DOHH2 (cell line): ENCODE data around the gene ITPK1.

Experiments
- H3F3A ChIP-seq: fragments of 200-600 bp; sonication (generic), shearing (Covaris generic); 2 replicates; pipeline ENCODE4 v1.6.0; 2016; ENCODE audit warnings: antibody characterized with exemption, mild to moderate bottlenecking; ENCODE audit not compliant: control insufficient read depth, insufficient read depth
- H3K27ac ChIP-seq: fragments of 200-600 bp; sonication (generic); 2 replicates; pipeline ENCODE4 v1.5.1; 2014; ENCODE audit warnings: low read depth, mild to moderate bottlenecking, low read length, moderate library complexity
- H3K27me3 ChIP-seq: fragments of 200-600 bp; sonication (generic); 2 replicates; pipeline ENCODE4 v1.6.1; 2014; ENCODE audit warnings: mild to moderate bottlenecking, low read length, mixed read lengths; ENCODE audit not compliant: control insufficient read depth
- H3K36me3 ChIP-seq: fragments of 200-600 bp; sonication (generic); 2 replicates; pipeline ENCODE4 v1.6.1; 2014; ENCODE audit warnings: mild to moderate bottlenecking, low read length, moderate library complexity, mixed read lengths; ENCODE audit not compliant: control insufficient read depth
- H3K4me1 ChIP-seq: fragments of 200-600 bp; sonication (generic); 2 replicates; pipeline ENCODE4 v1.6.1; 2014; ENCODE audit warnings: mild to moderate bottlenecking, low read length, mixed read lengths; ENCODE audit not compliant: control insufficient read depth
- H3K4me2 ChIP-seq: fragments of 200-600 bp; sonication (generic); 2 replicates; pipeline ENCODE4 v1.6.0; 2014; ENCODE audit warnings: mild to moderate bottlenecking, low read length, moderate library complexity
- H3K4me3 ChIP-seq: fragments of 200-600 bp; sonication (generic); 2 replicates; pipeline ENCODE4 v1.5.1; 2014; ENCODE audit warnings: mild to moderate bottlenecking, low read length, mixed read lengths
- H3K79me2 ChIP-seq: fragments of 200-600 bp; sonication (generic); 2 replicates; pipeline ENCODE4 v1.6.1; 2014; ENCODE audit warnings: mild to moderate bottlenecking, low read length, mixed read lengths; ENCODE audit not compliant: control insufficient read depth
- H3K9me2 ChIP-seq: fragments of 200-600 bp; sonication (generic); replicated peaks from 2 replicates; pipeline ENCODE4 v1.6.1; 2014; ENCODE audit warnings: mild to moderate bottlenecking, low read length, mixed read lengths; ENCODE audit not compliant: control insufficient read depth
- H3K9me3 ChIP-seq: fragments of 200-600 bp; sonication (generic); 2 replicates; pipeline ENCODE4 v1.6.1; 2014; ENCODE audit warnings: antibody characterized with exemption, low read length, mixed read lengths; ENCODE audit not compliant: control insufficient read depth, insufficient read depth
- H4K20me1 ChIP-seq: fragments of 200-600 bp; sonication (generic); 2 replicates; pipeline ENCODE4 v1.6.0; 2014; ENCODE audit warnings: low read depth, mild to moderate bottlenecking, antibody characterized with exemption, low read length, moderate library complexity; ENCODE audit not compliant: control insufficient read depth, insufficient read depth
- CTCF ChIP-seq: fragments of 200-600 bp; sonication (generic); IDR thresholded peaks from one replicate; pipeline ENCODE4 v1.5.1; 2014; ENCODE audit warnings: antibody characterized with exemption, mild to moderate bottlenecking, low read depth, low read length; ENCODE audit not compliant: poor library complexity, severe bottlenecking
- EZH2phosphoT487 ChIP-seq: fragments of 200-600 bp; sonication (generic); IDR thresholded peaks from 2 replicates; pipeline ENCODE4 v1.6.1; 2017; ENCODE audit warnings: borderline replicate concordance, mild to moderate bottlenecking, antibody characterized with exemption, low read length, moderate library complexity, mixed read lengths

The ITPK1 gene

GRCh38 chr14:92967346-92967926 is 148.3 kb downstream of the ITPK1 start:
- H3F3A ChIP-seq = no peaks in the 10 kb centered on the region
- TF ChIP-seq EZH2phosphoT487 (no peak), CTCF (no peak)
- no peak overlapping the region for H3K27ac ChIP-seq
- H3K4me1 ChIP-seq = 0 out of 2 replicates have a peak, but pooled peaks cover 3% of the 10 kb centered on the region
- 0 out of 2 replicates have a peak, but pooled peaks cover 3% of the 10 kb centered on the region for H3K9me3 ChIP-seq
- no peaks in the 10 kb centered on the region for H3K27me3 ChIP-seq
- no peaks in the 10 kb centered on the region for H4K20me1 ChIP-seq
- no peak overlapping the region for H3K4me2 ChIP-seq
- no peaks in the 10 kb centered on the region for H3K36me3 ChIP-seq
- H3K4me3 ChIP-seq = no peak overlapping the region
- no peaks in the 10 kb centered on the region for H3K9me2 ChIP-seq
- no peaks in the 10 kb centered on the region for H3K79me2 ChIP-seq

GRCh38 chr14:92965281-92965680 is 150.4 kb downstream of the ITPK1 start:
- Histone ChIP-seq H3K4me1 (0 out of 2 replicates have a peak, but pooled peaks cover 3% of the 10 kb centered on the region), H3K27ac (no peak overlapping the region), H3K9me2 (no peaks in the 10 kb centered on the region), H3K79me2 (no peaks in the 10 kb centered on the region), H3K4me2 (no peak overlapping the region), H3K9me3 (0 out of 2 replicates have a peak, but pooled peaks cover 3% of the 10 kb centered on the region), H3F3A (no peaks in the 10 kb centered on the region), H3K4me3 (no peak overlapping the region), H3K27me3 (no peaks in the 10 kb centered on the region), H4K20me1 (no peaks in the 10 kb centered on the region), H3K36me3 (no peaks in the 10 kb centered on the region)
- no peak for TF ChIP-seq EZH2phosphoT487
- no peak for TF ChIP-seq CTCF

- Histone ChIP-seq H3K4me3 (no peak overlapping the region), H3K9me3 (0 out of 2 replicates have a peak, but pooled peaks cover 3% of the 10 kb centered on the region), H3K4me2 (no peak overlapping the region), H4K20me1 (no peaks in the 10 kb centered on the region), H3F3A (no peaks in the 10 kb centered on the region), H3K27me3 (no peaks in the 10 kb centered on the region), H3K4me1 (0 out of 2 replicates have a peak, but pooled peaks cover 3% of the 10 kb centered on the region), H3K79me2 (no peaks in the 10 kb centered on the region), H3K27ac (no peak overlapping the region), H3K36me3 (no peaks in the 10 kb centered on the region), H3K9me2 (no peaks in the 10 kb centered on the region)
- TF ChIP-seq CTCF (no peak), EZH2phosphoT487 (no peak)
Observed at GRCh38 chr14:92964124-92965109, 151.3 kb downstream of the ITPK1 start.
